Colonic mucosa (tissue), 4 donors: ENCODE data around the gene AFF3. TPM values are rescaled to one million over a fixed set of nuclear protein-coding genes. Genes with fewer than 3 reads are reported as not detected.

ENCODE experiments used
- DNase-seq: peaks from one replicate; pipeline ENCODE4 v3.0.0-alpha.2; 2020
- H3K27ac ChIP-seq: fragments of 200-600 bp; one replicate; pipeline ENCODE4 v1.8.0; 2021
- H3K27me3 ChIP-seq: fragments of 200-600 bp; one replicate; pipeline ENCODE4 v1.8.0; 2021
- H3K36me3 ChIP-seq: fragments of 200-600 bp; one replicate; pipeline ENCODE4 v1.8.0; 2021
- H3K4me1 ChIP-seq: fragments of 200-600 bp; one replicate; pipeline ENCODE4 v1.8.0; 2021; ENCODE audit warnings: mild to moderate bottlenecking
- H3K4me3 ChIP-seq: fragments of 200-600 bp; one replicate; pipeline ENCODE4 v1.8.0; 2021
- H3K9ac ChIP-seq, 2 donors: one replicate each; pipeline ENCODE4 v1.7.0; 2013; ENCODE audit warnings: control low read depth in 2 of 2, low read depth in 2 of 2, low read length in 2 of 2
- H3K9me3 ChIP-seq: fragments of 200-600 bp; one replicate; pipeline ENCODE4 v1.8.0; 2021
- CTCF ChIP-seq: fragments of 200-600 bp; IDR thresholded peaks from one replicate; pipeline ENCODE4 v1.8.0; 2022; ENCODE audit warnings: antibody characterized with exemption, mild to moderate bottlenecking
- intact Hi-C: fragments of 100-400 bp; cut with DNase I; formaldehyde crosslinking; loops from one replicate; pipeline ENCODE4 v1.14.1; 2022
- total RNA-seq, 2 donors: library from RNA; stranded (reverse); fragmentation: NEBNext Ultra II Directional in 1 of 2; extraction: Animal tissue kit (Norgen Biotek cat#: 25700) in 1 of 2; gene quantifications; one replicate each; pipeline ENCODE4 v1.2.1, GENCODE V29; 2021
- donor health status: healthy.
- donor health status: DM: no; HTN: no; CAD: no.
- donor health status: DM: no; HTN: no; CAD: no.

AFF3 gene
- total RNA-seq, 2 donors from 2014 or later: 0.86 to 2.6 TPM

- Histone ChIP-seq H3K9ac (no peak overlapping the region), H3K27me3 (no peaks in the 10 kb centered on the region), H3K4me3 (no peak overlapping the region), H3K4me1 (no peaks in the 10 kb centered on the region), H3K27ac (no peak overlapping the region), H3K36me3 (no peaks in the 10 kb centered on the region), H3K9me3 (no peaks in the 10 kb centered on the region)
- intact Hi-C loops: no loop called here
- no peak for TF ChIP-seq CTCF
- no peak for DNase-seq
Measured at GRCh38 chr2:99970292-99970868, 172.0 kb downstream of the AFF3 start.

DNA sequence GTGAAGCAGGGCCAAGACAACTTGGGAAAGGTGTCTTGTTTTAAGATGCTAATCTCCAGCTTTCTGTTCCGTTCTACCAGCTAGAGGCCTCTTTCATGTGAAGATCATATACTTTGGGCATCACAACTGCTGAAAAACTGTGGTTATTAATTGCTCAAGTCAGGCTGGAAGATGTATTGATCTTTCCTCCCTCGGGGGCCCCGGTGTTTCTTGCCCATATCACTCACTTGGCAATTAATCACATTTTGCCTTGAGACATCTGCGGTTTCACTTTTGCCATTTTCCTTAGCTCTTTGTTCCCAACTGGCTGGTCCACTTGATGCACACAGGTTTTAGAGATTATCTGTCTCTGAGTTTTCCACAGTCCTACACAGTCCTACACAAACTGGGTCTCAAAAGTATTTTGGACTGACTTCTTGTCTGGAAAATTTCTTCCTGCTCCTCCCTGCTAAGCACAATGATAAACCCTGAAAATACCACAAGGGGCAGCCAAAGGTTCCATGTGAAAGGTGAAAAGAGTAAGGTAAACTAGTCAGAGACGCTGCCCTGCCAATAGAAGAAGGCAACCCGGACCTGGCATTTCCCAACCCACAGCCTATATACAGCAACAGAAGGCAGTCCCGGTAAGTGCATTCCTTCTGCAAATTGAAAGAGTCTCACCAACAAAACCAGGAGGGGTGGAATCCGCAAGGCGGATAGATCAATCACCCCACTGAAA is 181.0 kb downstream of the AFF3 start:
- Histone ChIP-seq H3K4me3 (no peak overlapping the region), H3K27ac (no peak overlapping the region), H3K9ac (no peak overlapping the region), H3K4me1 (no peaks in the 10 kb centered on the region), H3K36me3 (no peaks in the 10 kb centered on the region), H3K9me3 (no peaks in the 10 kb centered on the region), H3K27me3 (no peaks in the 10 kb centered on the region)
- TF ChIP-seq CTCF: no peak
- intact Hi-C loops: no loop called here
- no peak for DNase-seq

GRCh38 chr2:99960790-99961189 is 181.6 kb downstream of the AFF3 start:
- H3K4me1 ChIP-seq: no peaks in the 10 kb centered on the region
- DNase-seq: no peak
- no peak overlapping the region for H3K4me3 ChIP-seq
- intact Hi-C loops: no loop called here
- H3K27ac ChIP-seq: no peak overlapping the region
- no peaks in the 10 kb centered on the region for H3K9me3 ChIP-seq
- no peak overlapping the region for H3K9ac ChIP-seq
- H3K36me3 ChIP-seq: no peaks in the 10 kb centered on the region
- no peaks in the 10 kb centered on the region for H3K27me3 ChIP-seq
- TF ChIP-seq CTCF: no peak

DNA sequence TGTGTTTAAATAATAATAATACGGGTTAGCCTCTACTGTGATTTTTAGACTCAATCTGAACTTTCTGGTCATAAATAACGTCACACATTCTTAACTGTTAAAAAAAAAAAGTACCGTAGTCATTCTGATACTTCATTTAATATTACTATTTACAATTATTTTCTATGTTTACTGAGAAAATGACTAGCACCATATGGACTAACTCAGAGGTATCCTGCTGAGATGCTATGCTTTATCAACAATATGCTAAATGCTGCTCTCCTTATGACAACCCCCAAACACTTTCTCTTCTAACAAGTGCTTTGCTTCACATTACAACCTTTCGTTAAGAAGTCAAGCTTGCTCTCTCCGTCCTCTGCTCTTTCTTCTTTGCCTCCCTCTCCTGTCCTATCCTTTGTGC is 182.1 kb downstream of the AFF3 start:
- Histone ChIP-seq H3K27me3 (no peaks in the 10 kb centered on the region), H3K4me3 (no peak overlapping the region), H3K27ac (no peak overlapping the region), H3K9me3 (no peaks in the 10 kb centered on the region), H3K9ac (no peak overlapping the region), H3K4me1 (no peaks in the 10 kb centered on the region), H3K36me3 (no peaks in the 10 kb centered on the region)
- intact Hi-C loops: no loop called here
- DNase-seq: no peak
- no peak for TF ChIP-seq CTCF

- no peak for DNase-seq
- Histone ChIP-seq H3K4me1 (no peaks in the 10 kb centered on the region), H3K9ac (no peak overlapping the region), H3K27ac (no peak overlapping the region), H3K9me3 (no peaks in the 10 kb centered on the region), H3K27me3 (no peaks in the 10 kb centered on the region), H3K4me3 (no peak overlapping the region), H3K36me3 (no peaks in the 10 kb centered on the region)
- intact Hi-C loops: no loop called here
- no peak for TF ChIP-seq CTCF
Measured at GRCh38 chr2:99959261-99960014, 183.0 kb downstream of the AFF3 start.
